ENCODE data around the gene DPYSL3. TPM values are rescaled to one million over a fixed set of nuclear protein-coding genes. Genes with fewer than 3 reads are reported as not detected.

DPYSL3 gene
- polyA plus RNA-seq, 1 of the 3 experiments (the other 2 are of a cell fraction) = 123 TPM

DNA sequence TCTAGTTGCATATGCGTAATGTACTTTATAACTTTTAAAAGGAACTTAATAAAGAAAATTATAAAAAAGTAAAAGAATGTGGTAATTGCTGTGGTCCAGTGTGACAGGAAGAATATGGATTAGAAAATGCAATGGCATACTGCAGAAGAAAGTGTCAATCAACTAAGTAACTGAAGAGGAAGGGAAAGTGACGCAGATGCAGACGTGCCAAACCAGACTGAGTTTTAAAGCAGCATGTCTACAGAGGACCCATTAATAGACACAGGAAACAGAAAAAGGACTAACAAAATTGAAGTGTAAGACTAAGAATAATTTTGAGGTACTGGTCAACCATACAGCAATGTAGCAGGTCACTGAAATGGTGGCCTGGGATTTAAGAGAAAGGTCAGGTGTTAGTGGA, 73.3 kb downstream of the DPYSL3 start:
- no peaks in the 10 kb centered on the region for H3F3A ChIP-seq (replicated peaks; ENCODE audit: insufficient read depth)
- H3K9me2 ChIP-seq = no peaks in the 10 kb centered on the region
- no peak for TF ChIP-seq RXRA (IDR thresholded peaks at IDR 0.05; ENCODE audit: borderline replicate concordance, low read depth)
- TF ChIP-seq USF2 (IDR thresholded peaks at IDR 0.05; ENCODE audit: borderline replicate concordance, low read depth, low read length) = no peak
- no peak for TF ChIP-seq MAX (IDR thresholded peaks at IDR 0.05; ENCODE audit: low read depth)
- TF ChIP-seq EZH2phosphoT487 (IDR thresholded peaks at IDR 0.05; ENCODE audit: borderline replicate concordance, low read depth) = no peak
- no peak for TF ChIP-seq FOSL2 (IDR thresholded peaks at IDR 0.05; ENCODE audit: borderline replicate concordance, low read depth)
- no peak for TF ChIP-seq EP300 (IDR thresholded peaks at IDR 0.05; ENCODE audit: borderline replicate concordance in 1 of 2, low read depth in 1 of 2, low read length in 1 of 2)
- no peak for TF ChIP-seq FOXM1 (IDR thresholded peaks at IDR 0.05; ENCODE audit: low read depth)
- no peak for TF ChIP-seq NFIC (IDR thresholded peaks at IDR 0.05; ENCODE audit: borderline replicate concordance)
- no peak for TF ChIP-seq TEAD4 (IDR thresholded peaks at IDR 0.05; ENCODE audit: borderline replicate concordance, insufficient read depth)
- TF ChIP-seq TAF1 (IDR thresholded peaks at IDR 0.05; ENCODE audit: borderline replicate concordance, low read depth, low read length) = no peak
- no peak for TF ChIP-seq POLR2AphosphoS5 (IDR thresholded peaks at IDR 0.05; ENCODE audit: low read depth, low read length)
- TF ChIP-seq, protein P1, sequence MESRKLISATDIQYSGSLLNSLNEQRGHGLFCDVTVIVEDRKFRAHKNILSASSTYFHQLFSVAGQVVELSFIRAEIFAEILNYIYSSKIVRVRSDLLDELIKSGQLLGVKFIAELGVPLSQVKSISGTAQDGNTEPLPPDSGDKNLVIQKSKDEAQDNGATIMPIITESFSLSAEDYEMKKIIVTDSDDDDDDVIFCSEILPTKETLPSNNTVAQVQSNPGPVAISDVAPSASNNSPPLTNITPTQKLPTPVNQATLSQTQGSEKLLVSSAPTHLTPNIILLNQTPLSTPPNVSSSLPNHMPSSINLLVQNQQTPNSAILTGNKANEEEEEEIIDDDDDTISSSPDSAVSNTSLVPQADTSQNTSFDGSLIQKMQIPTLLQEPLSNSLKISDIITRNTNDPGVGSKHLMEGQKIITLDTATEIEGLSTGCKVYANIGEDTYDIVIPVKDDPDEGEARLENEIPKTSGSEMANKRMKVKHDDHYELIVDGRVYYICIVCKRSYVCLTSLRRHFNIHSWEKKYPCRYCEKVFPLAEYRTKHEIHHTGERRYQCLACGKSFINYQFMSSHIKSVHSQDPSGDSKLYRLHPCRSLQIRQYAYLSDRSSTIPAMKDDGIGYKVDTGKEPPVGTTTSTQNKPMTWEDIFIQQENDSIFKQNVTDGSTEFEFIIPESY (IDR thresholded peaks at IDR 0.05; ENCODE audit: borderline replicate concordance, low read depth) = no peak
- no peak for TF ChIP-seq TCF12 (IDR thresholded peaks at IDR 0.05)
- no peak for TF ChIP-seq SIN3A (IDR thresholded peaks at IDR 0.05; ENCODE audit: borderline replicate concordance, low read depth, low read length)
- no peak for TF ChIP-seq RCOR1 (IDR thresholded peaks at IDR 0.05; ENCODE audit: low read length)
- no peak for TF ChIP-seq RAD21 (IDR thresholded peaks at IDR 0.05; ENCODE audit: low read length)
- TF ChIP-seq, protein P2, sequence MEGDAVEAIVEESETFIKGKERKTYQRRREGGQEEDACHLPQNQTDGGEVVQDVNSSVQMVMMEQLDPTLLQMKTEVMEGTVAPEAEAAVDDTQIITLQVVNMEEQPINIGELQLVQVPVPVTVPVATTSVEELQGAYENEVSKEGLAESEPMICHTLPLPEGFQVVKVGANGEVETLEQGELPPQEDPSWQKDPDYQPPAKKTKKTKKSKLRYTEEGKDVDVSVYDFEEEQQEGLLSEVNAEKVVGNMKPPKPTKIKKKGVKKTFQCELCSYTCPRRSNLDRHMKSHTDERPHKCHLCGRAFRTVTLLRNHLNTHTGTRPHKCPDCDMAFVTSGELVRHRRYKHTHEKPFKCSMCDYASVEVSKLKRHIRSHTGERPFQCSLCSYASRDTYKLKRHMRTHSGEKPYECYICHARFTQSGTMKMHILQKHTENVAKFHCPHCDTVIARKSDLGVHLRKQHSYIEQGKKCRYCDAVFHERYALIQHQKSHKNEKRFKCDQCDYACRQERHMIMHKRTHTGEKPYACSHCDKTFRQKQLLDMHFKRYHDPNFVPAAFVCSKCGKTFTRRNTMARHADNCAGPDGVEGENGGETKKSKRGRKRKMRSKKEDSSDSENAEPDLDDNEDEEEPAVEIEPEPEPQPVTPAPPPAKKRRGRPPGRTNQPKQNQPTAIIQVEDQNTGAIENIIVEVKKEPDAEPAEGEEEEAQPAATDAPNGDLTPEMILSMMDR (IDR thresholded peaks at IDR 0.05) = no peak
- TF ChIP-seq USF1 (IDR thresholded peaks at IDR 0.05; ENCODE audit: borderline replicate concordance, low read depth) = no peak
- TF ChIP-seq FOXJ3 (CRISPR knock-in tag; IDR thresholded peaks at IDR 0.05) = no peak
- H3K4me1 ChIP-seq (ENCODE audit: control insufficient read depth in 1 of 2, insufficient read depth in 2 of 2, low read depth in 1 of 2, low read length in 1 of 2) = peaks cover 0 to 27% of the 10 kb centered on the region in 2 experiments; a peak in 2 of 4 replicates
- no peak overlapping the region for H3K27ac ChIP-seq (ENCODE audit: low read depth in 2 of 2, low read length in 1 of 2)
- H3K27me3 ChIP-seq (ENCODE audit: insufficient read depth) = no peaks in the 10 kb centered on the region
- no peak overlapping the region for H3K4me3 ChIP-seq (ENCODE audit: low read depth in 2 of 2, low read length in 1 of 2)
- peaks cover 9 to 11% of the 10 kb centered on the region in 2 experiments for H3K36me3 ChIP-seq (replicated peaks in 1 of 2; ENCODE audit: control insufficient read depth in 1 of 2, insufficient read depth in 2 of 2, low read length in 1 of 2)
- H3K79me2 ChIP-seq (ENCODE audit: insufficient read depth) = peaks cover 87% of the 10 kb centered on the region
- no peak overlapping the region for H3K9ac ChIP-seq
- H4K20me1 ChIP-seq (ENCODE audit: insufficient read depth) = peaks cover 61% of the 10 kb centered on the region
- no peak overlapping the region for H3K4me2 ChIP-seq
- 95% methylated on average over 3 of the region's 3 CpGs for WGBS (ENCODE audit: low lambda C conversion rate)
- H3K9me3 ChIP-seq = no peaks in the 10 kb centered on the region
- CTCF ChIA-PET = interaction anchor here (1.4 kb wide), 1 partner anchor 17 kb away, joined by 5 read pairs; no protein-coding TSS in a partner anchor
- no peak overlapping the region for H2AFZ ChIP-seq (ENCODE audit: low read depth)
- POLR2A ChIA-PET = no interaction called here
- no peak for DNase-seq

All from SK-N-SH (cell line).